22Rv1 (cell line): ENCODE data around the gene TCF4.

ENCODE experiments used
- CTCF ChIP-seq: fragments of 450-650 bp; IDR thresholded peaks from 2 replicates; pipeline ENCODE4 v1.5.1; 2017; ENCODE audit warnings: mild to moderate bottlenecking
- ZFX ChIP-seq: fragments of 450-650 bp; IDR thresholded peaks from 2 replicates; pipeline ENCODE4 v1.6.1; 2017; ENCODE audit warnings: antibody characterized with exemption, borderline replicate concordance

GRCh38 chr18:55206927-55207326 is 381.1 kb downstream of the TCF4 start:
- TF ChIP-seq CTCF (no peak), ZFX (no peak)
